ENCODE data around the gene ASTN2. TPM values are rescaled to one million over a fixed set of nuclear protein-coding genes. Genes with fewer than 3 reads are reported as not detected.

Gene ASTN2, protein sequence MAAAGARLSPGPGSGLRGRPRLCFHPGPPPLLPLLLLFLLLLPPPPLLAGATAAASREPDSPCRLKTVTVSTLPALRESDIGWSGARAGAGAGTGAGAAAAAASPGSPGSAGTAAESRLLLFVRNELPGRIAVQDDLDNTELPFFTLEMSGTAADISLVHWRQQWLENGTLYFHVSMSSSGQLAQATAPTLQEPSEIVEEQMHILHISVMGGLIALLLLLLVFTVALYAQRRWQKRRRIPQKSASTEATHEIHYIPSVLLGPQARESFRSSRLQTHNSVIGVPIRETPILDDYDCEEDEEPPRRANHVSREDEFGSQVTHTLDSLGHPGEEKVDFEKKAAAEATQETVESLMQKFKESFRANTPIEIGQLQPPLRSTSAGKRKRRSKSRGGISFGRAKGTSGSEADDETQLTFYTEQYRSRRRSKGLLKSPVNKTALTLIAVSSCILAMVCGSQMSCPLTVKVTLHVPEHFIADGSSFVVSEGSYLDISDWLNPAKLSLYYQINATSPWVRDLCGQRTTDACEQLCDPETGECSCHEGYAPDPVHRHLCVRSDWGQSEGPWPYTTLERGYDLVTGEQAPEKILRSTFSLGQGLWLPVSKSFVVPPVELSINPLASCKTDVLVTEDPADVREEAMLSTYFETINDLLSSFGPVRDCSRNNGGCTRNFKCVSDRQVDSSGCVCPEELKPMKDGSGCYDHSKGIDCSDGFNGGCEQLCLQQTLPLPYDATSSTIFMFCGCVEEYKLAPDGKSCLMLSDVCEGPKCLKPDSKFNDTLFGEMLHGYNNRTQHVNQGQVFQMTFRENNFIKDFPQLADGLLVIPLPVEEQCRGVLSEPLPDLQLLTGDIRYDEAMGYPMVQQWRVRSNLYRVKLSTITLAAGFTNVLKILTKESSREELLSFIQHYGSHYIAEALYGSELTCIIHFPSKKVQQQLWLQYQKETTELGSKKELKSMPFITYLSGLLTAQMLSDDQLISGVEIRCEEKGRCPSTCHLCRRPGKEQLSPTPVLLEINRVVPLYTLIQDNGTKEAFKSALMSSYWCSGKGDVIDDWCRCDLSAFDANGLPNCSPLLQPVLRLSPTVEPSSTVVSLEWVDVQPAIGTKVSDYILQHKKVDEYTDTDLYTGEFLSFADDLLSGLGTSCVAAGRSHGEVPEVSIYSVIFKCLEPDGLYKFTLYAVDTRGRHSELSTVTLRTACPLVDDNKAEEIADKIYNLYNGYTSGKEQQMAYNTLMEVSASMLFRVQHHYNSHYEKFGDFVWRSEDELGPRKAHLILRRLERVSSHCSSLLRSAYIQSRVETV (N-terminal part only)
- total RNA-seq: 1 to 10 TPM; 1.8 to 2.9 TPM
- under 1 TPM; 0.57 to 0.99 TPM for polyA plus RNA-seq

DNA sequence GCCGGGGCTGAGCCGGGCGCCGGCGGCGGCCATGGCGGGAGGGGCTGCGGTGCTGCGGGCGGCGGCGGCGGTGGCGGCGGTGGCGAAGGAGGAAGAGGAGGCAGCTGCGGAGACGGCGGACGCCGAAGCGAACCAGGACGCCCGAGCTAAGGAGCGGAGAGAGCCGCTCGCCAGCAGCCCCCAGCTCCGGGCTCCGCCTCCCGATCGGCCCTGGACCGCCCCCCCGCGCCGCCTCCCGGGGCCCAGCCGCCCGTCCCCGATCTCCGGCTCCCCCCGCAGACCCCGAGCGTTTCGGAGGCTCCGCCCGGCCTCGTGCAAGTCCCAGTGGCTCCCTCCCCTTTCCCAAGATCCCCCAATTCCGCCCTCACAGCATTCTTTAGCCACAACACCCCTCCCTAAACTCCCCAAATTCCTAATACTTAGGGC is at the start of gene ASTN2:
ASTN2 (minus strand) TSS at position 152 of the 426 bp plus-strand sequence; CDS start at position 33, 119 bp downstream.
- peaks cover 0 to 3% (median 0%) of the 10 kb centered on the region in 4 donors for H3K9me3 ChIP-seq (ENCODE audit: control insufficient read depth in 4 of 4, low read length in 3 of 4)
- peaks cover 0 to 23% (median 6%) of the 10 kb centered on the region in 4 donors for H3K27me3 ChIP-seq (ENCODE audit: control insufficient read depth in 4 of 4, insufficient read depth in 4 of 4, low read length in 3 of 4)
- DNase-seq (ENCODE audit: low spot score): no peak
- 1% methylated on average over 48 of the region's 48 CpGs for WGBS
- no peak within 1 kb of the TSS for H3K27ac ChIP-seq (ENCODE audit: low read depth in 1 of 2, low read length in 2 of 2)
- H3K4me1 ChIP-seq (ENCODE audit: control insufficient read depth in 4 of 4, insufficient read depth in 4 of 4, low read length in 3 of 4): peaks cover 7 to 29% (median 20%) of the 10 kb centered on the region in 4 donors
- H3K36me3 ChIP-seq (ENCODE audit: control insufficient read depth in 4 of 4, insufficient read depth in 3 of 4, low read depth in 1 of 4, low read length in 3 of 4): no peaks in the 10 kb centered on the region
- no peak within 1 kb of the TSS for H3K9ac ChIP-seq (ENCODE audit: low read depth in 1 of 2, low read length in 2 of 2)
- H3K4me3 ChIP-seq (ENCODE audit: low read depth in 1 of 3, low read length in 3 of 3): peak within 1 kb of the TSS in 1 of 3 donors; percentile 67
- no peak for TF ChIP-seq GABPA (IDR thresholded peaks at IDR 0.05 in 1 of 2, conservative IDR thresholded peaks at IDR 0.05 in 1 of 2)
- TF ChIP-seq, protein P1, sequence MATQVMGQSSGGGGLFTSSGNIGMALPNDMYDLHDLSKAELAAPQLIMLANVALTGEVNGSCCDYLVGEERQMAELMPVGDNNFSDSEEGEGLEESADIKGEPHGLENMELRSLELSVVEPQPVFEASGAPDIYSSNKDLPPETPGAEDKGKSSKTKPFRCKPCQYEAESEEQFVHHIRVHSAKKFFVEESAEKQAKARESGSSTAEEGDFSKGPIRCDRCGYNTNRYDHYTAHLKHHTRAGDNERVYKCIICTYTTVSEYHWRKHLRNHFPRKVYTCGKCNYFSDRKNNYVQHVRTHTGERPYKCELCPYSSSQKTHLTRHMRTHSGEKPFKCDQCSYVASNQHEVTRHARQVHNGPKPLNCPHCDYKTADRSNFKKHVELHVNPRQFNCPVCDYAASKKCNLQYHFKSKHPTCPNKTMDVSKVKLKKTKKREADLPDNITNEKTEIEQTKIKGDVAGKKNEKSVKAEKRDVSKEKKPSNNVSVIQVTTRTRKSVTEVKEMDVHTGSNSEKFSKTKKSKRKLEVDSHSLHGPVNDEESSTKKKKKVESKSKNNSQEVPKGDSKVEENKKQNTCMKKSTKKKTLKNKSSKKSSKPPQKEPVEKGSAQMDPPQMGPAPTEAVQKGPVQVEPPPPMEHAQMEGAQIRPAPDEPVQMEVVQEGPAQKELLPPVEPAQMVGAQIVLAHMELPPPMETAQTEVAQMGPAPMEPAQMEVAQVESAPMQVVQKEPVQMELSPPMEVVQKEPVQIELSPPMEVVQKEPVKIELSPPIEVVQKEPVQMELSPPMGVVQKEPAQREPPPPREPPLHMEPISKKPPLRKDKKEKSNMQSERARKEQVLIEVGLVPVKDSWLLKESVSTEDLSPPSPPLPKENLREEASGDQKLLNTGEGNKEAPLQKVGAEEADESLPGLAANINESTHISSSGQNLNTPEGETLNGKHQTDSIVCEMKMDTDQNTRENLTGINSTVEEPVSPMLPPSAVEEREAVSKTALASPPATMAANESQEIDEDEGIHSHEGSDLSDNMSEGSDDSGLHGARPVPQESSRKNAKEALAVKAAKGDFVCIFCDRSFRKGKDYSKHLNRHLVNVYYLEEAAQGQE (IDR thresholded peaks at IDR 0.05): no peak
- TF ChIP-seq FOXA2 (IDR thresholded peaks at IDR 0.05): no peak
- no peak for TF ChIP-seq HNF4A (conservative IDR thresholded peaks at IDR 0.05)
- TF ChIP-seq JUND (IDR thresholded peaks at IDR 0.05): no peak
- TF ChIP-seq, protein P2, sequence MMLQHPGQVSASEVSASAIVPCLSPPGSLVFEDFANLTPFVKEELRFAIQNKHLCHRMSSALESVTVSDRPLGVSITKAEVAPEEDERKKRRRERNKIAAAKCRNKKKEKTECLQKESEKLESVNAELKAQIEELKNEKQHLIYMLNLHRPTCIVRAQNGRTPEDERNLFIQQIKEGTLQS (IDR thresholded peaks at IDR 0.05): no peak
- TF ChIP-seq YY1 (IDR thresholded peaks at IDR 0.05): no peak
- TF ChIP-seq EGR1 (IDR thresholded peaks at IDR 0.05; ENCODE audit: low read depth in 2 of 2): no peak
- no peak for TF ChIP-seq TAF1 (conservative IDR thresholded peaks at IDR 0.05)
- TF ChIP-seq SP1 (IDR thresholded peaks at IDR 0.05): no peak
- TF ChIP-seq, protein P3, sequence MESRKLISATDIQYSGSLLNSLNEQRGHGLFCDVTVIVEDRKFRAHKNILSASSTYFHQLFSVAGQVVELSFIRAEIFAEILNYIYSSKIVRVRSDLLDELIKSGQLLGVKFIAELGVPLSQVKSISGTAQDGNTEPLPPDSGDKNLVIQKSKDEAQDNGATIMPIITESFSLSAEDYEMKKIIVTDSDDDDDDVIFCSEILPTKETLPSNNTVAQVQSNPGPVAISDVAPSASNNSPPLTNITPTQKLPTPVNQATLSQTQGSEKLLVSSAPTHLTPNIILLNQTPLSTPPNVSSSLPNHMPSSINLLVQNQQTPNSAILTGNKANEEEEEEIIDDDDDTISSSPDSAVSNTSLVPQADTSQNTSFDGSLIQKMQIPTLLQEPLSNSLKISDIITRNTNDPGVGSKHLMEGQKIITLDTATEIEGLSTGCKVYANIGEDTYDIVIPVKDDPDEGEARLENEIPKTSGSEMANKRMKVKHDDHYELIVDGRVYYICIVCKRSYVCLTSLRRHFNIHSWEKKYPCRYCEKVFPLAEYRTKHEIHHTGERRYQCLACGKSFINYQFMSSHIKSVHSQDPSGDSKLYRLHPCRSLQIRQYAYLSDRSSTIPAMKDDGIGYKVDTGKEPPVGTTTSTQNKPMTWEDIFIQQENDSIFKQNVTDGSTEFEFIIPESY (IDR thresholded peaks at IDR 0.05): no peak
- TF ChIP-seq RAD21 (IDR thresholded peaks at IDR 0.05): no peak
- TF ChIP-seq NR2F2 (IDR thresholded peaks at IDR 0.05): no peak
- no peak for TF ChIP-seq RXRA (IDR thresholded peaks at IDR 0.05)
- TF ChIP-seq, protein P4, sequence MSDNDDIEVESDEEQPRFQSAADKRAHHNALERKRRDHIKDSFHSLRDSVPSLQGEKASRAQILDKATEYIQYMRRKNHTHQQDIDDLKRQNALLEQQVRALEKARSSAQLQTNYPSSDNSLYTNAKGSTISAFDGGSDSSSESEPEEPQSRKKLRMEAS (IDR thresholded peaks at IDR 0.05): no peak
- TF ChIP-seq HNF4G (IDR thresholded peaks at IDR 0.05): no peak
- no peak for TF ChIP-seq FOXA1 (IDR thresholded peaks at IDR 0.05)
- TF ChIP-seq, protein P5, sequence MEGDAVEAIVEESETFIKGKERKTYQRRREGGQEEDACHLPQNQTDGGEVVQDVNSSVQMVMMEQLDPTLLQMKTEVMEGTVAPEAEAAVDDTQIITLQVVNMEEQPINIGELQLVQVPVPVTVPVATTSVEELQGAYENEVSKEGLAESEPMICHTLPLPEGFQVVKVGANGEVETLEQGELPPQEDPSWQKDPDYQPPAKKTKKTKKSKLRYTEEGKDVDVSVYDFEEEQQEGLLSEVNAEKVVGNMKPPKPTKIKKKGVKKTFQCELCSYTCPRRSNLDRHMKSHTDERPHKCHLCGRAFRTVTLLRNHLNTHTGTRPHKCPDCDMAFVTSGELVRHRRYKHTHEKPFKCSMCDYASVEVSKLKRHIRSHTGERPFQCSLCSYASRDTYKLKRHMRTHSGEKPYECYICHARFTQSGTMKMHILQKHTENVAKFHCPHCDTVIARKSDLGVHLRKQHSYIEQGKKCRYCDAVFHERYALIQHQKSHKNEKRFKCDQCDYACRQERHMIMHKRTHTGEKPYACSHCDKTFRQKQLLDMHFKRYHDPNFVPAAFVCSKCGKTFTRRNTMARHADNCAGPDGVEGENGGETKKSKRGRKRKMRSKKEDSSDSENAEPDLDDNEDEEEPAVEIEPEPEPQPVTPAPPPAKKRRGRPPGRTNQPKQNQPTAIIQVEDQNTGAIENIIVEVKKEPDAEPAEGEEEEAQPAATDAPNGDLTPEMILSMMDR (IDR thresholded peaks at IDR 0.05; ENCODE audit: low read depth, low read length, missing input control): no peak

All from liver (tissue), 9 donors.